ES-I3 (cell line): ENCODE data around the gene FBXL7.

ENCODE experiments used
- H3K36me3 ChIP-seq: 2 replicates; pipeline ENCODE4 v1.6.1; 2013; ENCODE audit warnings: mild to moderate bottlenecking, low read length, control low read depth, moderate library complexity; ENCODE audit not compliant: insufficient read depth
- H3K4me1 ChIP-seq: 2 replicates; pipeline ENCODE4 v1.6.1; 2013; ENCODE audit warnings: mild to moderate bottlenecking, control low read depth, low read length; ENCODE audit not compliant: insufficient read depth
- H3K9ac ChIP-seq: 2 replicates; pipeline ENCODE4 v1.6.1; 2013; ENCODE audit warnings: low read depth, mild to moderate bottlenecking, low read length, moderate library complexity
- H3K9me3 ChIP-seq: 2 replicates; pipeline ENCODE4 v1.6.1; 2013; ENCODE audit warnings: mild to moderate bottlenecking, low read length, moderate library complexity; ENCODE audit not compliant: control insufficient read depth, insufficient read depth

The FBXL7 gene

DNA sequence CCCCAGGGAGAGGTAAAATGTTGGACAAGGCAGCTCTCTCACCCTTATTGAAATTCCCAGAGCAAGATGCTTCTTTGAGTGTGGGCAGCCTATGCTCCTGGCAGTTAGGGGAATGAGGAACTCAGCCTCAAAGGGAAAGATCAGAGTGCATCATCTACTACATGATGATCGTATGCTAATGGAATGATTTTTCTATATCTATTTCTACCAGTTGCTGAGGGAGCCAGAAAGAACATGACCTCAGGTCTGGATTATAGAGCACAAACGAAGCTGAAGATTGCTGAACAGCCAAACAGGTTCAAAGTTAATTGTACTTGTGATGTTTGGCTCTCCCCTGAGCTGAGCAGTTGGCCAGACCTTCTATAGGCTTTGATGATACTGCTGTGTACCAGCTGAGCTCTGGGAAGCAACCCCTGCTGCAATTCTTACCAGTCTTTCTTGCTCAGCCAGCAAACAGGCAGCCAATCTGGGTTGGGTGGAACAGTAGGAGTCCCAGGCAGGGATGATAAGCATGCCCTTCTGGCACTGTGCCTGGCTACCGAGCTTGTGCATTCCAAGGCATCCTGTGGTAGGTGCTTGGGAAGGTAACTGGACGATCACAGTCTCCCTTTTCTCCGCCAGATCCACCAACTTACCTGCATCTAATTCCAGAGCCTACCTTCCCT, 10.3 kb upstream of the FBXL7 start:
- Histone ChIP-seq H3K4me1 (no peaks in the 10 kb centered on the region), H3K36me3 (no peaks in the 10 kb centered on the region), H3K9ac (no peak overlapping the region), H3K9me3 (no peaks in the 10 kb centered on the region)

DNA sequence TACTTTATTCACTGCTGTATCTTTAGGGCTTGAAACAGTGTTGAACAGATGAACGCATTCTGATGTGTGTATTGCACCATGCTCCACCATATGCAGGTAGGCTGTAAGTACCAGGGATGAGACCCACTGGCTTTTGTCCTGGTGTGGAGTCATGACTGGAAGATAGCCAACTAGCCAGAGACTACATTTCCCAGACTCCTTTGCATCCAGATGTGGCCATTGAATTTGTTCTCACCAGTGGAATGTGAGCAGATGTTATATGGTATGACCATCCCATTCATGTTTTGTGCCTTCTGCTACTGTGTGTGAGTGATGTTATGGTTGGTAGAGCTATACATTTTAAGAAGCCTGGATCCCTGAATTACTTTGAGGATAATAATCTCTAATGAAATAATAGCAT, 7.4 kb upstream of the FBXL7 start:
- Histone ChIP-seq H3K4me1 (no peaks in the 10 kb centered on the region), H3K9me3 (no peaks in the 10 kb centered on the region), H3K36me3 (no peaks in the 10 kb centered on the region), H3K9ac (no peak overlapping the region)

DNA sequence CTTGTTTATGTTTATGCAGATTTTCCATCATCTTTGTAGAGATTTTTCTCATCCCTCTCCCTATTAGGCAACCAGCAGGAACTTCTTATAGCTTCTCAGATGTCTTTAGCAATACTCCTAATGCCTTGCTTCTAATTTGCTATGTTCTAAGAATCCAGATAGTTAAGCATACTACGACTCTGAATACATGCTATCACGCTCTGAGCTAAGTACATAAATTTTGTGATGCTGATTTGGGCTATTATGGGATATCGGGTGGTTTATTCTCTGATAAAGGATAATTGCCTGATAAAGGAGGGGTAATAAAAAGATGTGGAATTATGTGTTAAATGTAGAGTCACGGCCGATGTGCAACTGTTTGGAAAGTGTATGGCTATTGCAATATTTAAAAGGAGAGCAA, 6.5 kb upstream of the FBXL7 start:
- H3K36me3 ChIP-seq: no peaks in the 10 kb centered on the region
- H3K9me3 ChIP-seq: no peaks in the 10 kb centered on the region
- H3K9ac ChIP-seq: no peak overlapping the region
- no peaks in the 10 kb centered on the region for H3K4me1 ChIP-seq

DNA sequence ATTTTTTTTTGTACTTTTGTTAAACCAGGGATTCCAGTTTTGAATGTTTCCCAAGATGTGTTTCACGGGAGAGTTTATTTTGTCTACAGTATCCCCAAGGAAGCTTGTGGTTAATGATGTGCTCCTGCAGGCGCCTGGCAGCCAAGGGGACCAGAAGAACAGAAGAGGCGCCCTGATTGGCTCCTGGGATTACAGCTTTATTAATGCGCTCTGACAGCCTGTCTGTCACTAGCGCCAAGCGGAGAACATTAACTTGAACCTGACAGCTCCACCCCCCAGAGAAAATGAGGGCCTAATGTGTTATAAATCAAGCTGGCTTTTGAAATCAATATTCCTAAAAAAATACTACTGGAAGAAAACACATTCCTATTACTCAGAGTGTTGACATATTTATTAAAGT, 5.0 kb upstream of the FBXL7 start:
- Histone ChIP-seq H3K4me1 (no peaks in the 10 kb centered on the region), H3K9ac (no peak overlapping the region), H3K36me3 (no peaks in the 10 kb centered on the region), H3K9me3 (no peaks in the 10 kb centered on the region)

DNA sequence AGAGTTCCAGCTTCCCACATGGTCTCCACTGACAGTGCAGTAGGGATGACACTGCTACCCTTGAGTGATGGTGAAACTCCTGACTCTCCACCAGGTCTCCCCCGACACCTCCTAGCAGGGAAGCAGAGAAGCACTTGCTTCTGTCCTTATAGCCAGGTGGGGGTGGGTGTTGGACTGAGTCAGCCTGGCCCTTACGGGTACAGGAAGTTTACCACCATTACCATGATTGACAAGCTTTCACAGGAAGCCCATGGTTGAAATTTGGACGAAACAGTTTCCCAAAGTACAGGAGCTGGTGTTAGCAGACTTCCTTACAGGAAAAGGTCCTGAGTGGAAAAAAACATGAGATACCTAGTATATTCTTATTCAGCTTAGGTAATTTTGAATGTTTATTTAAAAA, 3.1 kb upstream of the FBXL7 start:
- Histone ChIP-seq H3K9ac (no peak overlapping the region), H3K4me1 (no peaks in the 10 kb centered on the region), H3K36me3 (no peaks in the 10 kb centered on the region), H3K9me3 (no peaks in the 10 kb centered on the region)

DNA sequence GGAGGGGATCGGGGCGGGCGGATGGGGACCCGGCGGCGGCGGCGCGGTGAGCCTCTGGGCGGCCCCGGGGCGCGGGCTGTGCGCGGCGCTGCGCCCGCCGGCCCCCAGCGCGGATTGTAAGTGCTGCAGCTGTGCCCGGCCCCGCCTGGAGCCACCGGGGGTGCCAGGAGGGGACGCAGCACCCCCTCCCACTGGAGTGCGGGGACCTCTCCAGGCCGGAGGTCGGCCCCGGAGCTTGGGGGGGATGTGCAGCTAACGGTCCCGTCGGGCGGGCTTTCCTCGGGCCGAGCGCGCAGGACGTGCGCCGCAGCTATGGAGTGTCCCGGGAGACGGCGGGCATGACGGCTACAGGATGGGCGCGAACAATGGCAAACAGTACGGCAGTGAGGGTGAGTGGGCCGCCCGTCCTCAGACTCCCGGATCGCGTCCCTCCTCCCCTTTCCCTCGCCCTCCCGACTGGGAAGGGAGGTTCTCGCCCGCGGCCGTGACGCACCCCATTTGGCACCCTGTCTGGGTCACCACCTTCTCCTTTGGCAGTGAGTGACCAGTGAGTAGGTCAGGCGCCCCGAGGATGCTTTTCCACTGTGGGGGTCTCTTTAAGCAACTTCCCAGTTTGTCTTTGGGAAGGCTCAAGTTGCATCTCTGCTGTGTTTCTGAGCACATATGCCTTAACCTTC, 483 bp downstream of the FBXL7 start:
- no peaks in the 10 kb centered on the region for H3K36me3 ChIP-seq
- peaks cover 3% of the 10 kb centered on the region; the same call in 1 of the 2 replicates for H3K4me1 ChIP-seq
- no peaks in the 10 kb centered on the region for H3K9me3 ChIP-seq
- H3K9ac ChIP-seq: peak overlapping the region; percentile 87

DNA sequence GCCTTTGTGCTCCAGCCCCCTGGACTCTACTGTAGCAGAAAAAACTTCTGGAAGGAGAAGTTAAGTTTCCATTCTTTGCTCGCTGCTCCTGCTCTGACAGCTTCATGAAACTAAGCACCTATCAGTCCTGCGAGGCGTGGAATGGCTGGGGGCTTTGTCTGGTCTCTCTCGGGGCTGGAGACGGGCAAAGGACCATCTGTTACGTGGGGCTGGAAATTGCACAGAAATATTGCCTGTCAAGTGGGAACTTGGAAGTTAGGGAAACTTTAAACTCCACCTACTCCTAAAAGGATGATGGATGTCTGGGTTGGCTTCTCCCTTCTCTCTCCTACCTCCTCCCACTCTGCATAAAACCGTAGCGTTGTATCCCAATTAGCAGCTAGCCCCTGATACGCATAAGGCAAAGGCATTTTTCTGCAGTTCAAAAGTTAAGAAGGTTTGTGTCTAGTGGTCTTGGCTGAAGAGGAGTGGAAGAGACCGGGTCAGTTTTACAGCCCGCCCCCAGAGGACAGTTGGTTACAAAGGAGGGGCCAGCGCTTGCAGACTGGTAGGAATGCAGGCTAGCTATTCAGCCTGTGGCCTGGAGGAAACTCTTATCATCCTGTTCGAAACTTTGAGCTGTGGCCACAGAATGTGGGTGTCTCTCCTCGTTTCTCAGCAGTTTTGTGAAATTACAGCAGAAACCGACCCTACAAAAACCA, 1.3 kb downstream of the FBXL7 start:
- H3K9ac ChIP-seq: peak overlapping the region; percentile 87
- peaks cover 3% of the 10 kb centered on the region; the same call in 1 of the 2 replicates for H3K4me1 ChIP-seq
- no peaks in the 10 kb centered on the region for H3K36me3 ChIP-seq
- H3K9me3 ChIP-seq: no peaks in the 10 kb centered on the region

DNA sequence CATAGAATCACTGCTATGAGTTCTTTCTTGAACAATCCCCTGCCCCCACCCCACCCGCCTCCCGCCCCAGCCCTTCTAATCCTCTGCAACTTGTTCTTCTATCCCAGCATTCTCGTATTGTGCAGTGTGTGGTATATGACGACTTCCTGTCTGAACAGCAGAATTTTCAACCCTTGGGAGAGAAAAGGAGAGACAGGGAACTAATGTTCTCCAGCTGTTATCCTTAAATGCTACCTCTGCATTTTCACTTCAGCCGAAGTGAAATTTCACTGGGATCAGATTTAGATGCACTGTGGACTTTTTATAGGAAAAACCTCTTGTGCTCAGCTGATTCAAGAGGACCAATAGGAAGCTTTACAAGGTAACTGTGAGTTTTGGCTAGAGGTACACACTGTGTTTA, 2.2 kb downstream of the FBXL7 start:
- Histone ChIP-seq H3K9me3 (no peaks in the 10 kb centered on the region), H3K4me1 (peaks cover 3% of the 10 kb centered on the region; the same call in 1 of the 2 replicates), H3K36me3 (no peaks in the 10 kb centered on the region), H3K9ac (no peak overlapping the region)

DNA sequence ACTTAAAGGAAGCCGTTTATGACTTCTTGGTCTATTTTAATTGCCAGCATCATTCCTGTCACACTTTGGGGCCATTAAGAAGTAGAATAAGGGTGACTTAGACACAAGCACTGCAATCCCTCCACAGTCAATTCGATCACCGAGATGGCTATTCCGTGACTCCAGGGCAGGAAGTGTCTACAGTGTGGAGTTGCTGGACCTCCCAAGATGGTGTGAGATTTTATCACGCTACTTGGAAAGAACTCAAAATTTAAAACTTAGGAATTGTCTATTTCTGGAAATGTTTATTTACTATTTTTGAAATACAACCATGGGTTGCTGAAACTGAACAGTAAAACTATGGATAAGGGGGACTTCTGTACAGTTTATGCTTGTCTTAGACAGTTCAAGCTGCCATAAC, 6.2 kb downstream of the FBXL7 start:
- H3K9ac ChIP-seq: no peak overlapping the region
- no peaks in the 10 kb centered on the region for H3K36me3 ChIP-seq
- peaks cover 13% of the 10 kb centered on the region; the same call in 1 of the 2 replicates for H3K4me1 ChIP-seq
- no peaks in the 10 kb centered on the region for H3K9me3 ChIP-seq

DNA sequence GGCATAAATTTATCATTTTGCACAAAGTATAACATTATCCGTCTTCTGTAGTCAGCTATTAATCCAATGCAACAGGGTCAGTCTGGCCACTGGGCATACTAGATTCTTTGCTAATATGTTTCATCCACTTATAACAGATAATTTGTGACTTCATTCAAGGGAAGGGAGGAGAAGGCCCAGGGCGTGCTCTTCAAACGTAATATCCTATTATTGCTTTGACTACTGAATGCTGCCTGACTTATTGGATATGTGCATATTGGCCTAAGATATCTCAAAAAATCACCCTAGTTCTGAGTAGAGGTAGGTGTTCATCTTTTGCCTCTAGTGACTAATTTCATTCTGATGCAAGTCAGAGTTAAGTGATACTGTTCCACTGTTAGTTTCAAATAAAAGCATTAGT, 6.9 kb downstream of the FBXL7 start:
- no peak overlapping the region for H3K9ac ChIP-seq
- H3K4me1 ChIP-seq: peaks cover 14% of the 10 kb centered on the region; the same call in 1 of the 2 replicates
- no peaks in the 10 kb centered on the region for H3K9me3 ChIP-seq
- H3K36me3 ChIP-seq: no peaks in the 10 kb centered on the region

DNA sequence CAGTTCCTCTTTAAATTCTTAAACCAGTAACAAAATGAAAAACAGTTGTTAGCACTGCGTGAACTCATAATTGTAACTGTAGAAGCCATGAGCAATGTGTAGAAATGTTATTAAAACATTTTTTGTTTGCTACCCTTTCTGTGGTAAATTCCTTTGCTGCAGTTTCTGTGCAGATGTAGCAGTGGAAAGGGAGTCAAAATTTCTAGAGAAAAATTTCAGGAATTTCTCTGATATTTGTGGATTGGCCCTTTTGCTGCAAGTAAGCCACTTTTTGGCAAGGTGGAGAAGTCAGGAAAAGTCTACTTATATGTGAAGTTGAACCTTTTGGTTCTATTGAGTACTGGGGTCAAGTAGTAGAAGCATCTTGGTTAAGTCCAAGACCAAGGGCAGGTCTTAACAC, 10.1 kb downstream of the FBXL7 start:
- H3K4me1 ChIP-seq: peaks cover 11% of the 10 kb centered on the region; the same call in 1 of the 2 replicates
- no peaks in the 10 kb centered on the region for H3K36me3 ChIP-seq
- H3K9me3 ChIP-seq: no peaks in the 10 kb centered on the region
- H3K9ac ChIP-seq: no peak overlapping the region

DNA sequence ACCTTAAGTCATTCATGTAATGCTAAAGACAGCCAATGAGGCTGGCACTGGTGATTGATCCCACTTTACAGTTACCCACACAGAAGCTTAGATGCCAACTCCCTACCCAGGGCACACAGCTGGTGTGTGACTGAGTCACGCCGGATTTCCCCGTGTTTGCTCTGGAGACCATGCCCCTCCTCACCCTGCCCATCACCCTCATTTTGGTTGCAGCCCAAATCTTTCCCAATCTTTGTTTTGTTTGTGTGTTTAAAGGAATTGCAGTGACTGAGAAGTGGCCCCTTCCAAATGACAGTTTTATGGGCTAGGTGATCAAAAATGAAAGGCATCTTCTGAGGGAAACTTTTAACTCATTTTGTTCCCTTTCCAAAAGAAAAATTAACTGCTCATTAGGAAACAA, 10.9 kb downstream of the FBXL7 start:
- Histone ChIP-seq H3K9ac (no peak overlapping the region), H3K36me3 (no peaks in the 10 kb centered on the region), H3K4me1 (peaks cover 11% of the 10 kb centered on the region; the same call in 1 of the 2 replicates), H3K9me3 (no peaks in the 10 kb centered on the region)

DNA sequence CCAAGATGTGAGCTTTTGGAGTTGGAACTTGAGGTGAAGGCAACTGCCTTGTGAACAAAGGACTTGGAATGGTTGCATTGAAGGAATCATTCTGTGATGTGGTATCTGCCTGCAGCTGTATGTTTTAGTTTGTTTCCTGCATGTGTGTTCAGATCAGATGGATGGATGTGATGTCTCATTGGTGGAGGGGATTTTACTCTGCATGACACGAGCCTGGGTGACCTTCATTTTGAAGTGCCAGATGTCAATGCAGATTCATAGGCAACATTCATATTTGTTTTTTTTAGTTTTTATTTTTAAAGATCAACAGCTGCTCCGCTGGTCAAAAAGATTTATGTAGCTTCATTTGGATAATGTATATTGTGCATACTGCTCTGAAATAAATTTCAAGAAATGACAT, 13.5 kb downstream of the FBXL7 start:
- H3K4me1 ChIP-seq: peaks cover 11% of the 10 kb centered on the region; the same call in 1 of the 2 replicates
- no peaks in the 10 kb centered on the region for H3K9me3 ChIP-seq
- no peaks in the 10 kb centered on the region for H3K36me3 ChIP-seq
- H3K9ac ChIP-seq: no peak overlapping the region

DNA sequence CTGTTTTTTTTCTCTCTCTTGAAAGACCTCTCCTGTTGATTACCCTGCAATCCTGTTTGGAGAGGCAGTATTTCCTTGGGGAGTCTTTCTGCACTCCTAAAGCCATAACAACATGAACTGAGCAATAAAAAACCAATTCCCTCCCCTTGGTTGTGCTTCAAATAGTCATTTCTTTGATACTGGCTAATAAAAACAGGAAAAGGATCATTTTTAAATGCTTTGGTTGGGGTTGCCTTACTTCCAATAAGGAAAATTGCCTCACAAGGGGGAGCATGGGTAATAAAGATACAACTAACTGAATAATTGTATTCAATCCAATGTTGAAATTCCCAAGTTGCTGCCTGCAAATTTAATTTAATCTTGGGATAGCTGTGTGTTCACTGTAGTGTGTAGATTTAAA, 13.9 kb downstream of the FBXL7 start:
- Histone ChIP-seq H3K4me1 (peaks cover 11% of the 10 kb centered on the region; the same call in 1 of the 2 replicates), H3K36me3 (no peaks in the 10 kb centered on the region), H3K9ac (no peak overlapping the region), H3K9me3 (no peaks in the 10 kb centered on the region)

DNA sequence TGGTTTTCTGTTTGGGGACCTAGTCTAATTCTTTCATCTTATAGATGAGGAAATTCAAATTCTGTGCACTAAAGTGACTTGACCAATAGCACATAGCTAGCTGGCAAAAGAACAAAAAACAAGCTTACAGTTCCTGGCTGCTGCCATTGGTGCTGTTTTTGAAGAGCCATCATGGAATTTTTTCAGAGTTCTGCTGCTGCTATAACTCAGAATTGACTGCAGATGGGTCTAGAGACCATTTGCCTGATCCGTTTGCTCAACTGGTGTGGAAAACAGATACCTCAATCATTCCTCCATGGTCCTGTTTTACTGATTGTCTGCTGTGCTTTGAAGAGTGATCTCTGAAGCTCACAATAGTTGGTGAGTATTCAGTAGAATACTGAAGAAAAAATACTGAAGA, 15.2 kb downstream of the FBXL7 start:
- Histone ChIP-seq H3K9ac (no peak overlapping the region), H3K4me1 (peaks cover 6% of the 10 kb centered on the region; the same call in 1 of the 2 replicates), H3K36me3 (no peaks in the 10 kb centered on the region), H3K9me3 (no peaks in the 10 kb centered on the region)
